Head of caudate nucleus (tissue), 42 donors: ENCODE data around the gene PNPO.
"Not testable (repeated sequence)": the region's sequence is repeated elsewhere in the genome, so short reads cannot be mapped to it uniquely, and the experiment has no call there.

Experiments
- DNase-seq, 42 donors: peaks; one replicate each; pipeline versions ENCODE4 v3.0.0 to v3.0.0-alpha.2; 2020 to 2021; ENCODE audit warnings: mixed read lengths in 7 of 42
- intact Hi-C: fragments of 100-400 bp; cut with DNase I; formaldehyde crosslinking; loops from one replicate; pipeline ENCODE4 v1.15.0; 2022

Gene PNPO

GRCh38 chr17:47915776-47916398, 25.5 kb upstream of the PNPO start:
- DNase-seq, result peak in 16 of 42 donors; percentile 16 to 55 (median 24)
- intact Hi-C loops, result no loop called here

- intact Hi-C loops, result no loop called here
- no peak for DNase-seq
Observed at GRCh38 chr17:47916489-47917208, 24.7 kb upstream of the PNPO start.

GRCh38 chr17:47917581-47917980, 23.8 kb upstream of the PNPO start:
- no peak for DNase-seq
- intact Hi-C loops, result no loop called here

GRCh38 chr17:47918006-47918405, 23.4 kb upstream of the PNPO start:
- DNase-seq, result no peak
- intact Hi-C loops, result no loop called here

GRCh38 chr17:47918991-47919390, 22.4 kb upstream of the PNPO start:
- no peak for DNase-seq
- intact Hi-C loops, result no loop called here

GRCh38 chr17:47919889-47920288, 21.5 kb upstream of the PNPO start:
- intact Hi-C loops, DNase-seq: not testable (repeated sequence)

- intact Hi-C loops, result no loop called here
- no peak for DNase-seq
Observed at GRCh38 chr17:47924785-47925677, 16.3 kb upstream of the PNPO start.

GRCh38 chr17:47925678-47925988, 15.7 kb upstream of the PNPO start:
- intact Hi-C loops, result no loop called here
- no peak for DNase-seq

GRCh38 chr17:47927821-47928400, 13.5 kb upstream of the PNPO start:
- DNase-seq, result no peak
- intact Hi-C loops, result no loop called here

GRCh38 chr17:47928415-47928814, 13.0 kb upstream of the PNPO start:
- intact Hi-C loops, result no loop called here
- DNase-seq, result no peak

GRCh38 chr17:47929218-47930000, 12.0 kb upstream of the PNPO start:
- intact Hi-C loops, result no loop called here
- peak in 1 of 42 donors; percentile 35 for DNase-seq

- intact Hi-C loops, result no loop called here
- no peak for DNase-seq
Observed at GRCh38 chr17:47931848-47932247, 9.5 kb upstream of the PNPO start.

- intact Hi-C loops, result no loop called here
- no peak for DNase-seq
Observed at GRCh38 chr17:47934856-47935255, 6.5 kb upstream of the PNPO start.

- intact Hi-C loops, DNase-seq: not testable (repeated sequence)
Observed at GRCh38 chr17:47935468-47935867, 5.9 kb upstream of the PNPO start.

GRCh38 chr17:47935961-47936360, 5.4 kb upstream of the PNPO start:
- intact Hi-C loops, result no loop called here

GRCh38 chr17:47937941-47938340, 3.4 kb upstream of the PNPO start:
- intact Hi-C loops, result no loop called here
- DNase-seq, result no peak

More at GRCh38 chr17:47935961-47936360, 5.4 kb upstream of the PNPO start:
- DNase-seq, result no peak

GRCh38 chr17:47942096-47942510, 732 bp downstream of the PNPO start:
- intact Hi-C loops, result no loop called here
- DNase-seq, result no peak

- intact Hi-C loops, result no loop called here
Observed at GRCh38 chr17:47942568-47942967, 1.2 kb downstream of the PNPO start.

GRCh38 chr17:47945080-47945479, 3.7 kb downstream of the PNPO start:
- intact Hi-C loops, result no loop called here
- peak in 11 of 42 donors; percentile 11 to 54 (median 33) for DNase-seq

More at GRCh38 chr17:47942568-47942967, 1.2 kb downstream of the PNPO start:
- DNase-seq, result no peak
